H9 (cell line): ENCODE measurements around the gene MT4. TPM values are rescaled to one million over a fixed set of nuclear protein-coding genes. Genes with fewer than 3 reads are reported as not detected.

Source experiments
- DNase-seq: peaks from one replicate; pipeline ENCODE4 v3.0.0-alpha.2; 2017
- H2AFZ ChIP-seq: one replicate; pipeline ENCODE4 v1.6.1; 2013; ENCODE audit warnings: mild to moderate bottlenecking, low read length, control low read depth, moderate library complexity
- H2AK5ac ChIP-seq: 2 replicates; pipeline ENCODE4 v1.6.1; 2013; ENCODE audit warnings: low read length, control low read depth, mixed read lengths; ENCODE audit not compliant: insufficient read length
- H2BK120ac ChIP-seq: one replicate; pipeline ENCODE4 v1.6.1; 2013; ENCODE audit warnings: low read depth, mild to moderate bottlenecking, low read length, control low read depth, inconsistent platforms; ENCODE audit not compliant: poor library complexity, severe bottlenecking
- H2BK12ac ChIP-seq: 2 replicates; pipeline ENCODE4 v1.6.1; 2013; ENCODE audit warnings: low read length, control low read depth, mixed read lengths, low read depth; ENCODE audit not compliant: insufficient read length
- H2BK15ac ChIP-seq: 2 replicates; pipeline ENCODE4 v1.6.1; 2013; ENCODE audit warnings: low read depth, low read length, control low read depth
- H2BK20ac ChIP-seq: one replicate; pipeline ENCODE4 v1.6.1; 2013; ENCODE audit warnings: low read depth, mild to moderate bottlenecking, low read length, control low read depth, inconsistent platforms; ENCODE audit not compliant: poor library complexity, severe bottlenecking
- H2BK5ac ChIP-seq: 2 replicates; pipeline ENCODE4 v1.6.1; 2013; ENCODE audit warnings: low read length, control low read depth, mixed read lengths; ENCODE audit not compliant: insufficient read length
- H3K14ac ChIP-seq: 2 replicates; pipeline ENCODE4 v1.6.1; 2013; ENCODE audit warnings: low read length, control low read depth; ENCODE audit not compliant: insufficient read depth
- H3K18ac ChIP-seq: 2 replicates; pipeline ENCODE4 v1.6.1; 2013; ENCODE audit warnings: low read depth, mild to moderate bottlenecking, mixed read lengths, low read length, control low read depth; ENCODE audit not compliant: insufficient read length
- H3K23ac ChIP-seq: 2 replicates; pipeline ENCODE4 v1.6.1; 2013; ENCODE audit warnings: low read length, control low read depth, mixed read lengths, low read depth; ENCODE audit not compliant: insufficient read length
- H3K23me2 ChIP-seq: 2 replicates; pipeline ENCODE4 v1.6.1; 2013; ENCODE audit warnings: low read depth, mild to moderate bottlenecking, mixed read lengths, low read length, control low read depth; ENCODE audit not compliant: insufficient read length, poor library complexity, severe bottlenecking
- H3K27ac ChIP-seq: 2 replicates; pipeline ENCODE4 v1.5.1; 2013; ENCODE audit warnings: low read length, control low read depth, mixed read lengths, low read depth; ENCODE audit not compliant: insufficient read length
- H3K27me3 ChIP-seq: 2 replicates; pipeline ENCODE4 v1.6.1; 2013; ENCODE audit warnings: low read length, control low read depth, inconsistent platforms; ENCODE audit not compliant: insufficient read depth
- H3K4ac ChIP-seq: 2 replicates; pipeline ENCODE4 v1.6.1; 2013; ENCODE audit warnings: low read depth, mild to moderate bottlenecking, control low read depth, inconsistent platforms, low read length, moderate library complexity
- H3K4me1 ChIP-seq: 2 replicates; pipeline ENCODE4 v1.6.1; 2013; ENCODE audit warnings: low read length, control low read depth, inconsistent platforms; ENCODE audit not compliant: insufficient read depth
- H3K4me2 ChIP-seq: 2 replicates; pipeline ENCODE4 v1.6.1; 2013; ENCODE audit warnings: low read length, control low read depth, mixed read lengths; ENCODE audit not compliant: insufficient read length, insufficient read depth
- H3K56ac ChIP-seq: 2 replicates; pipeline ENCODE4 v1.6.1; 2013; ENCODE audit warnings: low read depth, mild to moderate bottlenecking, mixed read lengths, low read length, control low read depth; ENCODE audit not compliant: insufficient read length
- H3K79me1 ChIP-seq: 2 replicates; pipeline ENCODE4 v1.6.1; 2013; ENCODE audit warnings: low read depth, mild to moderate bottlenecking, moderate library complexity, low read length, control low read depth, inconsistent platforms; ENCODE audit not compliant: insufficient read depth, poor library complexity, severe bottlenecking
- H3K79me2 ChIP-seq: 2 replicates; pipeline ENCODE4 v1.6.1; 2013; ENCODE audit warnings: low read length, control low read depth, inconsistent platforms; ENCODE audit not compliant: insufficient read depth
- H3K9ac ChIP-seq: 2 replicates; pipeline ENCODE4 v1.6.1; 2013; ENCODE audit warnings: low read length, control low read depth, mixed read lengths; ENCODE audit not compliant: insufficient read length; ENCODE audit errors: extremely low read depth
- H3K9me3 ChIP-seq: one replicate; pipeline ENCODE4 v1.6.1; 2013; ENCODE audit warnings: low read depth, low read length, inconsistent platforms; ENCODE audit not compliant: control insufficient read depth
- H3T11ph ChIP-seq: one replicate; pipeline ENCODE4 v1.6.1; 2013; ENCODE audit warnings: mild to moderate bottlenecking, low read length, control low read depth, inconsistent platforms
- H4K20me1 ChIP-seq: one replicate; pipeline ENCODE4 v1.6.1; 2013; ENCODE audit not compliant: control insufficient read depth, insufficient read length, insufficient read depth
- H4K5ac ChIP-seq: 2 replicates; pipeline ENCODE4 v1.6.1; 2013; ENCODE audit warnings: low read depth, mild to moderate bottlenecking, mixed read lengths, low read length, control low read depth; ENCODE audit not compliant: insufficient read length
- H4K8ac ChIP-seq: replicated peaks from 2 replicates; pipeline ENCODE4 v1.6.1; 2013; ENCODE audit warnings: low read length, control low read depth, mixed read lengths, low read depth; ENCODE audit not compliant: insufficient read length
- H4K91ac ChIP-seq: 2 replicates; pipeline ENCODE4 v1.6.1; 2013; ENCODE audit warnings: low read depth, mild to moderate bottlenecking, moderate library complexity, mixed read lengths, low read length, control low read depth; ENCODE audit not compliant: insufficient read length
- H3K27ac Mint-ChIP-seq, 3 experiments: 2 replicates in 2 of 3; 3 replicates in 1 of 3; pipeline ENCODE4 v1.8.0; 2020 to 2021; ENCODE audit warnings: mixed read lengths in 3 of 3, mild to moderate bottlenecking in 1 of 3, moderate library complexity in 1 of 3
- H3K27me3 Mint-ChIP-seq: 2 replicates; pipeline ENCODE4 v1.8.0; 2021; ENCODE audit warnings: low read depth, mild to moderate bottlenecking, moderate library complexity, mixed read lengths
- H3K36me3 Mint-ChIP-seq, 3 experiments: 2 replicates in 2 of 3; 3 replicates in 1 of 3; pipeline ENCODE4 v1.8.0; 2020 to 2021; ENCODE audit warnings: low read depth in 3 of 3, mixed read lengths in 3 of 3; ENCODE audit not compliant: insufficient read depth in 1 of 3
- H3K4me1 Mint-ChIP-seq, 2 experiments: 2 replicates each; pipeline ENCODE4 v1.8.0; 2020; ENCODE audit warnings: mixed read lengths in 2 of 2
- H3K4me3 Mint-ChIP-seq, 2 experiments: 2 replicates in 1 of 2; 3 replicates in 1 of 2; pipeline ENCODE4 v1.8.0; 2020 to 2021; ENCODE audit warnings: mild to moderate bottlenecking in 2 of 2, mixed read lengths in 2 of 2, moderate library complexity in 1 of 2
- H3K9me3 Mint-ChIP-seq, 2 experiments: 2 replicates in 1 of 2; 3 replicates in 1 of 2; pipeline ENCODE4 v1.8.0; 2020; ENCODE audit warnings: mild to moderate bottlenecking in 2 of 2, mixed read lengths in 2 of 2, moderate library complexity in 1 of 2
- CTCF ChIP-seq: fragments of 200-600 bp; sonication (generic); conservative IDR thresholded peaks from 3 replicates; pipeline ENCODE4 v1.8.0; 2021; ENCODE audit warnings: antibody characterized with exemption, mild to moderate bottlenecking
- total RNA-seq: library from RNA; stranded (reverse); gene quantifications from 2 replicates; pipeline ENCODE4 v1.2.1, GENCODE V29; 2021

Gene MT4
- total RNA-seq, 1 experiment from 2014 or later = not detected

GRCh38 chr16:56614549-56614991 lies 49.7 kb downstream of the MT4 start:
- Histone ChIP-seq H4K8ac (no peak overlapping the region), H3K18ac (no peak overlapping the region), H4K5ac (no peak overlapping the region), H3K9ac (no peak overlapping the region), H3K27ac (no peak overlapping the region), H2BK15ac (no peak overlapping the region), H3K23me2 (peaks cover 8% of the 10 kb centered on the region), H3K4me1 (peaks cover 5% of the 10 kb centered on the region; the same call in 1 of the 2 replicates), H3K79me1 (no peaks in the 10 kb centered on the region), H4K91ac (no peak overlapping the region), H3T11ph (no peak overlapping the region), H3K27me3 (peaks cover 42% of the 10 kb centered on the region; the same call in 1 of the 2 replicates), H3K4ac (no peak overlapping the region), H4K20me1 (no peaks in the 10 kb centered on the region), H2AFZ (no peak overlapping the region), H3K23ac (no peak overlapping the region), H2BK120ac (no peak overlapping the region), H3K56ac (no peak overlapping the region), H2AK5ac (no peak overlapping the region), H3K9me3 (no peaks in the 10 kb centered on the region), H3K14ac (no peak overlapping the region), H3K4me2 (no peak overlapping the region), H3K79me2 (no peaks in the 10 kb centered on the region), H2BK5ac (no peak overlapping the region), H2BK20ac (no peak overlapping the region), H2BK12ac (no peak overlapping the region)
- Mint-ChIP-seq H3K27ac (no peak overlapping the region), H3K4me1 (peaks cover 28 to 42% of the 10 kb centered on the region in 2 experiments), H3K9me3 (peaks cover 0 to 5% of the 10 kb centered on the region in 2 experiments; a peak in 1 of 5 replicates), H3K27me3 (peaks cover 80% of the 10 kb centered on the region), H3K4me3 (no peak overlapping the region), H3K36me3 (no peaks in the 10 kb centered on the region; a peak in 1 of 7 replicates)
- no peak for DNase-seq
- no peak for TF ChIP-seq CTCF
